HG03025 (cell line): Measurements from ENCODE around the gene METTL6.
A peak's percentile ranks its signal among the peaks of the same experiment; 100 is the strongest.
"Not testable (repeated sequence)": the region's sequence is repeated elsewhere in the genome, so short reads cannot be mapped to it uniquely, and the experiment has no call there.

Source experiments
- ATAC-seq: cut with Tn5 transposase; IDR thresholded peaks from one replicate; pipeline ENCODE4 v1.9.1; 2021; ENCODE audit warnings: mild to moderate bottlenecking, moderate library complexity; ENCODE audit not compliant: unreplicated experiment, low FRiP score

METTL6 gene

GRCh38 chr3:15405448-15406050, 21.8 kb downstream of the METTL6 start:
- no peak for ATAC-seq

GRCh38 chr3:15404767-15405166, 22.6 kb downstream of the METTL6 start:
- no peak for ATAC-seq

DNA sequence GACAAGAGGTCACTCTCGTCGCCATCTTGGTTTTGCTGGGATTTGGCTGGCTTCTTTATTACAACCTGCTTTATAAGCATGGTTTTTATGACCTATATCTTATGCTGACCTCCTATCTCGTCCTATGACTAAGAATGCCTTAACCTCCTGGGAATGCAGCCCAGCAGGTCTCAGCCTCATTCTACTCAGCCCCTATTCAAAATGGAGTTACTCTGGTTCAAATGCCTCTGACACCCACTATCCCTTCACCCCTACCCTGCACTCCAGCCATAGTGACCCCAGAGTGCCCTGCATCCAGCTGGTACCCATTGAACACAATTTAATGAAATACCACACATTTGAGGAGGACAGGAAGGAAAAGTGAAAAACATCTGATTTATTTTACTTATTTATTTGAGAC, 23.4 kb downstream of the METTL6 start:
- no peak for ATAC-seq

DNA sequence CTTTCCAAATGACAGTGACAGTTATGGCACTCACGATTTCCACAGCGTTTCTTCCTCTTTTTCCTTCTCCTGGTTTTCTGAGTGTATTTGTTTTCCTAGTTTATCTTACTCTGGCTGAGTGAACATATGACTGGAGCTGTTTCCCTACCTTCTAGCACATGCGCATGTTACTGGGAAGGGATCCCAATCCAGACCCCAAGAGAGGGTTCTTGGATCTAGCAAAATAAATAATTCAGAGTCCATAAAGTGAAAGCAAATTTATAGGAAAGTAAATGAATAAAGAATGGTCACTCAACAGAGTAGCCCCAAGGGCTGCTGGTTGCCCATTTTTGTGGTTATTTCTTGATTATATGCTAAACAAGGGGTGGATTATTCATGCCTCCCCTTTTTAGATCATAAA, 23.8 kb downstream of the METTL6 start:
- ATAC-seq: no peak

DNA sequence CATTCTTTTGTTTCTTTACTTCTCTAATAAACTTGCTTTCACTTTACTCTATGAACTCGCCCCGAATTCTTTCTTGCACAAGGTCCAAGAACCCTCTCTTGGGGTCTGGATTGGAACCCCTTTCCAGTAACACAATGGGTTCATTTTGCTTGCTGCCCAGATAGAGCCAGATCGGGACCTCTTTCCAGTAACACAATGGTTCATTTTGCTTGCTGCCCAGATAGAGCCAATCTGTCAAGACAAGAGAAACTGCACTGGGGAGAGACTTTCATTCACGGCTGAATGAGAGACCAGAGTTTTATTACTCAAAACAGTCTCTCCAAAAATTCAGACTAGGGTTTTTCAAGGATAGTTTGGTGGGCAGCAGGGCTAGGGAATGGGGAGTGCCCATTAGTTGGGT, 25.4 kb downstream of the METTL6 start:
- ATAC-seq: no peak

DNA sequence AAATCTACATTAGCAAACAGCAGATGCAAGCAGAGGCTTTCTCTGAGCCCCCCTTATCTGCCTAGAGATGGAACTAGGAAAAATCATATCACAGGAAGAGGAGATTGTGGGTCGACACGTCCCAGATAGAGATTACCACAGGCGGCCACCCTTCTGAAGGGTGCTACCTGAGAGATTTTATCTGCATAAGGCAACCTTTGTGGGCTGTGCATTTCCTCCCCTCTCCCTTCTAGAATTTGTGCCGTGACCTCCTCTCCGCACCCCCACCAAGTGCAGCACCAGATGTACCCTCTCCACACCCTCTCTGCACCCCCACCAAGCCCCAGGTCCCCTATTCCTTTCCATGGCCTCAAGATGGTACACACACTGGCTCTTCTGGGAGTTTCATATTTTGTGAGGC, 27.4 kb downstream of the METTL6 start:
- no peak for ATAC-seq

- not testable (repeated sequence) for ATAC-seq
Observed at GRCh38 chr3:15398731-15399133, 28.6 kb downstream of the METTL6 start.

DNA sequence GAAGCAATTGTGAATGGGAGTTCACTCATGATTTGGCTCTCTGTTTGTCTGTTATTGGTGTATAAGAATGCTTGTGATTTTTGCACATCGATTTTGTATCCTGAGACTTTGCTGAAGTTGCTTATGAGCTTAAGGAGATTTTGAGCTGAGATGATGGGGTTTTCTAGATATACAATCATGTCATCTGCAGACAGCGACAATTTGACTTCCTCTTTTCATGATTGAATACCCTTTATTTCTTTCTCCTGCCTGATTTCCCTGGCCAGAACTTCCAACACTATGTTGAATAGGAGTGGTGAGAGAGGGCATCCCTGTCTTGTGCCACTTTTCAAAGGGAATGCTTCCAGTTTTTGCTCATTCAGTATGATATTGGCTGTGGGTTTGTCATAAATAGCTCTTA, 34.1 kb downstream of the METTL6 start:
- ATAC-seq: not testable (repeated sequence)

DNA sequence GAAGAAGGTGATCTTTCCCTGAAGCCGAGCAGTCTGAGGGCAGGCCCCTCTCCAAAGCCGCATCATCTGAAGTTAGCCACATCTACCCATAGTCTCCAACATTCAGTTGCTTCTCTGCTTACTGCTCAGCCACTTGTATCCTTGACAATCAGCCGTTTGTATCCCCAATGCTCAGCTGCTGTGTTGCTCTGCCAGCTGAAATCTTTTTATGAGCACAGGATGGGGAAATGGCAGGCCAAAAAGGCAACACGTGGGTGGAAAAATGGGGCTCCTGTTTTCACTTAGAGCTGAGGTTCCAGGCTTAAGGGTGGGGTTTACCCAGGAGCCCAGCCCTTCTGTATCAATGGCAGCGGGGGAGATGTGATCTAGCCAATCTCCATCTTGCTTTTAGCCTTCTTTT, 36.3 kb downstream of the METTL6 start:
- no peak for ATAC-seq

GRCh38 chr3:15390460-15390859, 36.9 kb downstream of the METTL6 start:
- no peak for ATAC-seq

DNA sequence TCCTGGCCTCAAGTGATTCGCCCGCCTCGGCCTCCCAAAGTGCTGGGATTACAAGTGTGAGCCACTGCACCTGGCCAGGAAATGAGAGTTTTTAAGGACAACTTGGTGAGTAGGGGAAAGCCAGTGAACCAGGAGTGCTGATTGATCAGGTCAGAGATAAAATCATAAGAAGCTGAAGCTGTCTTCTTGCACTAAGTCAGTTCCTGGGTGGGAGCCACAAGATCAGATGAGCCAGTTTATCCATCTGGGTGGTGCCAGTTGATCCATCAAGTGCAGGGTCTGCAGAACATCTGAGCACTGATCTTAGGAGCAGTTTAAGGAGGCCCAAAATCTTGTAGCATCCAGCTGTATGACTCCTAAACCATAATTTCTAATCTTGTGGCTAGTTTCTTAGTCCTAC, 39.0 kb downstream of the METTL6 start:
- not testable (repeated sequence) for ATAC-seq

- ATAC-seq: no peak
Observed at GRCh38 chr3:15387735-15388134, 39.6 kb downstream of the METTL6 start.

GRCh38 chr3:15387171-15387581, 40.2 kb downstream of the METTL6 start:
- ATAC-seq: no peak

DNA sequence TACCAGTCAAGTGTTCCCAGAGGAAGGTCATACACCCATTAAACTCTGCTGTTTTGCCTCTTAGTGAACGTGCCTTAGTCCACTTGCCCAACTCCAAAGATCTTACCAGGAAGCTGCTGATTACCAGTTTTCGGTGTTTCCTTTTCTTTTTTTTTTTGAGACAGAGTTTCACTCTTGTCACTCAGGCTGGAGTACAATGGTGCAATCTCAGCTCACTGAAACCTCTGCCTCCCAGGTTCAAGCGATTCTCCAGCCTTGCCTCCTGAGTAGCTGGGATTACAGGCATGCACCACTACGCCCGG, 40.7 kb downstream of the METTL6 start:
- not testable (repeated sequence) for ATAC-seq

- ATAC-seq: no peak
Observed at GRCh38 chr3:15385901-15386653, 41.3 kb downstream of the METTL6 start.

- not testable (repeated sequence) for ATAC-seq
Observed at GRCh38 chr3:15385238-15385695, 42.1 kb downstream of the METTL6 start.

DNA sequence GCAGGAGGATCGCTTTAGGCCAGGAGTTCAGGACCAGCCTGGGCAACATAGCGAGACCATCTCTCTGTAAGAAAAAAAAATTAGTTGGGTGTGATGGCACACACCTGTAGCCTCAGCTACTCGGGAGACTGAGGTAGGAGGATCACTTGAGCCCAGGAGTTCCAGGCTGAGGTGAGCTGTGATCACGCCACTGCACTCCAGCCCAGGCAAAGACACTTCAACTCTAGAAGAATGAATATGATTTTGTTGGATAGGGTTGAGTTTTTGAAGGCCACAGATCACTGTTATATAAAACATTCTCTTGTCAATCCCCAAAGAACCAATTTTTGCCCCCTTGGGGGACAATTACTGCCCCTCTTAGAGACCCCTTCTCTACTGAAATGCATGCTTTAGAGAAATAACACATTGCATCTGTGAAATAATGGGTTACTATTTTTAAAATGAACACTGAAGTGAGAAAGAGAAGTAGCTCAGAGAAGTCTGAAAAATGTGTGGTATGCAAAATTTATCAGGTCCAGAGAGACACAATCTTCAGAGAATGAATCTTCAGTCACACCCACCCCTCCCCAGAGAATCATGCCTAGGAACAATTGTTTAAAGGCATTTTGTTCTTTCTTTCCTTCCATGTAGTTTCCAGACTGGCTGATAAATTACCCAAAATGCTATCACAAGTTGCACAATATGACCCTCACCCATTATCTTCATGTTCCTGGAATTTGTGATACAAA, 42.7 kb downstream of the METTL6 start:
- ATAC-seq: peak; percentile 76

DNA sequence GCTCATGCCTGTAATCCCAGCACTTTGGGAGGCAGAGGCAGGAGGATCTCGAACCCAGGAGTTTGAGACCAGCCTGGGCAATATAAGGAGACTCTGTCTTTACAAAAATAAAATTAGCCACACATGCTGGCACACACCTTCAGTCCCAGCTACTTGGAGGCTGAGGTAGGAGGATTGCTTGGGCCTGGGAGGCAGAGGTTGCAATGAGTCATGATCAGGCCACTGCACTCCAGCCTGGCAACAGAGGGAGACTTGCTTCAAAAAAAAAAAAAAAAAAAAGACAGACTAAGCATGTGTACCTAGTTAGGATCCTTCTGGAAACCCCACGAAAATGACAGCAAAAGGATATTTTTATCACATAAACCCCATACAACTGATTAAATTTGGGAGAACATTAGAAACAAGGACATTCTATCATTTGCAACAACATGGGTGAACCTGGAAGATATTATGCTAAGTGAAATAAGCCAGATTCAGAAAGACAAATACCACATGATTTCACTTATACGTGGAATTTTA, 44.9 kb downstream of the METTL6 start:
- no peak for ATAC-seq

- no peak for ATAC-seq
Observed at GRCh38 chr3:15380980-15381890, 46.1 kb downstream of the METTL6 start.
